GM23248 (cell line): ENCODE data around the gene APOL2. TPM values are rescaled to one million over a fixed set of nuclear protein-coding genes. Genes with fewer than 3 reads are reported as not detected.
"Not testable (repeated sequence)": the region's sequence is repeated elsewhere in the genome, so short reads cannot be mapped to it uniquely, and the experiment has no call there.

Experiments used
- DNase-seq: peaks from one replicate; pipeline ENCODE4 v3.0.0-alpha.2; 2015
- H2AFZ ChIP-seq: fragments of 200-600 bp; sonication (generic); 2 replicates; pipeline ENCODE4 v1.6.1; 2016; ENCODE audit warnings: antibody characterized with exemption
- H3F3A ChIP-seq: fragments of 200-600 bp; sonication (generic); 2 replicates; pipeline ENCODE4 v1.6.1; 2016; ENCODE audit warnings: mild to moderate bottlenecking, antibody characterized with exemption, mixed run types; ENCODE audit not compliant: insufficient read depth
- H3K27ac ChIP-seq: fragments of 200-600 bp; sonication (generic); 2 replicates; pipeline ENCODE4 v1.5.1; 2016; ENCODE audit warnings: mild to moderate bottlenecking
- H3K27me3 ChIP-seq: fragments of 200-600 bp; sonication (generic); replicated peaks from 2 replicates; pipeline ENCODE4 v1.6.1; 2016; ENCODE audit warnings: mild to moderate bottlenecking; ENCODE audit not compliant: insufficient read depth
- H3K36me3 ChIP-seq: fragments of 200-600 bp; sonication (generic); 2 replicates; pipeline ENCODE4 v1.6.1; 2016; ENCODE audit warnings: low read depth, mild to moderate bottlenecking
- H3K4me1 ChIP-seq: fragments of 200-600 bp; sonication (generic); 2 replicates; pipeline ENCODE4 v1.6.1; 2016; ENCODE audit warnings: mild to moderate bottlenecking; ENCODE audit not compliant: insufficient read depth
- H3K4me2 ChIP-seq: fragments of 200-600 bp; sonication (generic); one replicate; pipeline ENCODE4 v1.6.1; 2016; ENCODE audit warnings: mild to moderate bottlenecking; ENCODE audit not compliant: unreplicated experiment
- H3K4me3 ChIP-seq: fragments of 200-600 bp; sonication (generic); 2 replicates; pipeline ENCODE4 v1.5.1; 2016; ENCODE audit warnings: mild to moderate bottlenecking
- H3K79me2 ChIP-seq: fragments of 200-600 bp; sonication (generic); 2 replicates; pipeline ENCODE4 v1.6.1; 2016; ENCODE audit warnings: mild to moderate bottlenecking; ENCODE audit not compliant: insufficient read depth
- H3K9ac ChIP-seq: fragments of 200-600 bp; sonication (generic); 2 replicates; pipeline ENCODE4 v1.6.1; 2016; ENCODE audit warnings: mild to moderate bottlenecking
- H3K9me2 ChIP-seq: fragments of 200-600 bp; sonication (generic); 2 replicates; pipeline ENCODE4 v1.6.1; 2016; ENCODE audit warnings: mixed run types, mild to moderate bottlenecking, moderate library complexity; ENCODE audit not compliant: insufficient read depth
- H3K9me3 ChIP-seq: fragments of 200-600 bp; sonication (generic); one replicate; pipeline ENCODE4 v1.6.1; 2017; ENCODE audit warnings: low read depth
- H4K20me1 ChIP-seq: fragments of 200-600 bp; sonication (generic); 2 replicates; pipeline ENCODE4 v1.6.0; 2016; ENCODE audit not compliant: insufficient read depth
- EZH2 ChIP-seq: fragments of 200-600 bp; sonication (generic); IDR thresholded peaks from 2 replicates; pipeline ENCODE4 v1.6.1; 2018; ENCODE audit warnings: antibody characterized with exemption, mild to moderate bottlenecking; ENCODE audit not compliant: insufficient read depth, poor library complexity, severe bottlenecking
- EZH2phosphoT487 ChIP-seq: fragments of 200-600 bp; sonication (generic); IDR thresholded peaks from 2 replicates; pipeline ENCODE4 v1.6.1; 2018; ENCODE audit warnings: antibody characterized with exemption, moderate library complexity, mild to moderate bottlenecking, low read depth; ENCODE audit not compliant: insufficient read depth
- WGBS, 2 experiments: methylation state at CpG; one replicate each; pipeline ENCODE4 v1.1.6; 2015 to 2017; ENCODE audit warnings: low lambda C conversion rate in 2 of 2, low coverage in 1 of 2; ENCODE audit errors: missing lambda C conversion rate in 2 of 2; 5-methylcytosine and 5-hydroxymethylcytosine counted together
- in situ Hi-C: fragments of 300-500 bp; cut with MboI; formaldehyde crosslinking; loops from 2 replicates; pipeline ENCODE4 v1.15.0; 2020
- polyA plus RNA-seq: library from polyadenylated mRNA; unstranded; fragments of >200 nt; fragmentation: Nextera tagmentation; extraction: Ambion mirVana; gene quantifications from 2 replicates; pipeline ENCODE4 v1.2.1, GENCODE V29; 2016
- total RNA-seq: library from RNA; depleted of rRNA; stranded (reverse); fragments of >200 nt; shearing (Covaris generic); gene quantifications from 2 replicates; pipeline ENCODE4 v1.2.3, GENCODE V29; 2014

APOL2 gene
- total and polyA plus RNA-seq, 2 experiments from 2014 or later, result 28.4 to 37.7 TPM

GRCh38 chr22:36267896-36268485 lies 28.7 kb upstream of the APOL2 start:
- Histone ChIP-seq H3K4me1 (no peaks in the 10 kb centered on the region), H3K27ac (no peak overlapping the region), H4K20me1 (no peaks in the 10 kb centered on the region), H3K27me3 (no peaks in the 10 kb centered on the region), H3K79me2 (no peaks in the 10 kb centered on the region), H3K9me2 (no peaks in the 10 kb centered on the region), H3K4me3 (no peak overlapping the region), H3K9me3 (no peaks in the 10 kb centered on the region), H3F3A (no peaks in the 10 kb centered on the region), H3K36me3 (no peaks in the 10 kb centered on the region), H3K4me2 (no peak overlapping the region), H3K9ac (no peak overlapping the region), H2AFZ (no peak overlapping the region)
- in situ Hi-C loops, result no loop called here
- WGBS, 2 experiments, result 84 to 88% methylated on average over 11 of the region's 11 CpGs
- no peak for DNase-seq
- TF ChIP-seq EZH2 (no peak), EZH2phosphoT487 (no peak)

- H3K4me3 ChIP-seq, result no peak overlapping the region
- no peaks in the 10 kb centered on the region for H3K79me2 ChIP-seq
- H3K36me3 ChIP-seq, result no peaks in the 10 kb centered on the region
- H3K9me3 ChIP-seq, result no peaks in the 10 kb centered on the region
- H3K27ac ChIP-seq, result no peak overlapping the region
- H3K4me1 ChIP-seq, result no peaks in the 10 kb centered on the region
- no peak for TF ChIP-seq EZH2phosphoT487
- TF ChIP-seq EZH2, result no peak
- H3F3A ChIP-seq, result no peaks in the 10 kb centered on the region
- in situ Hi-C loops, result no loop called here
- no peaks in the 10 kb centered on the region for H3K27me3 ChIP-seq
- no peak overlapping the region for H2AFZ ChIP-seq
- no peak overlapping the region for H3K4me2 ChIP-seq
- H3K9ac ChIP-seq, result no peak overlapping the region
- H4K20me1 ChIP-seq, result no peaks in the 10 kb centered on the region
- no peak for DNase-seq
- no peaks in the 10 kb centered on the region for H3K9me2 ChIP-seq
- WGBS, 2 experiments, result 87 to 93% methylated on average over 4 of the region's 4 CpGs
Measured at GRCh38 chr22:36267058-36267457, 27.7 kb upstream of the APOL2 start.

GRCh38 chr22:36263886-36264664 lies 24.7 kb upstream of the APOL2 start:
- H3K4me2 ChIP-seq, H3K4me1 ChIP-seq, in situ Hi-C loops, H3K9me2 ChIP-seq, H3F3A ChIP-seq, H3K27me3 ChIP-seq, H3K9ac ChIP-seq, H4K20me1 ChIP-seq, H3K9me3 ChIP-seq, H3K27ac ChIP-seq, H3K4me3 ChIP-seq, H2AFZ ChIP-seq, H3K79me2 ChIP-seq, DNase-seq, H3K36me3 ChIP-seq: not testable (repeated sequence)
- 85 to 92% methylated on average over 7 of the region's 7 CpGs for WGBS, 2 experiments

GRCh38 chr22:36263216-36263673 lies 23.9 kb upstream of the APOL2 start:
- H4K20me1 ChIP-seq, H3K9me2 ChIP-seq, H3K4me3 ChIP-seq, H3K79me2 ChIP-seq, H3K9ac ChIP-seq, in situ Hi-C loops, H3F3A ChIP-seq, H2AFZ ChIP-seq, H3K9me3 ChIP-seq, H3K4me2 ChIP-seq, H3K4me1 ChIP-seq, H3K27me3 ChIP-seq, H3K36me3 ChIP-seq, H3K27ac ChIP-seq: not testable (repeated sequence)
- WGBS, 2 experiments, result 34 to 42% methylated on average over 5 of the region's 5 CpGs
- DNase-seq, result peak; percentile 43

GRCh38 chr22:36262307-36262706 lies 23.0 kb upstream of the APOL2 start:
- H4K20me1 ChIP-seq, H3K4me1 ChIP-seq, H3K4me2 ChIP-seq, H3K9me2 ChIP-seq, H3K79me2 ChIP-seq, H3K4me3 ChIP-seq, in situ Hi-C loops, H3K9ac ChIP-seq, DNase-seq, H3F3A ChIP-seq, H3K27ac ChIP-seq, H3K27me3 ChIP-seq, H2AFZ ChIP-seq, H3K36me3 ChIP-seq, H3K9me3 ChIP-seq: not testable (repeated sequence)
- WGBS, 2 experiments, result 88 to 92% methylated on average over 3 of the region's 3 CpGs

GRCh38 chr22:36261675-36262074 lies 22.3 kb upstream of the APOL2 start:
- H2AFZ ChIP-seq, H3K4me2 ChIP-seq, H3K27ac ChIP-seq, H3K4me3 ChIP-seq, H3K9me3 ChIP-seq, H4K20me1 ChIP-seq, H3K9me2 ChIP-seq, H3K9ac ChIP-seq, H3F3A ChIP-seq, H3K27me3 ChIP-seq, H3K4me1 ChIP-seq, H3K36me3 ChIP-seq, DNase-seq, in situ Hi-C loops, H3K79me2 ChIP-seq: not testable (repeated sequence)
- WGBS, 2 experiments, result 91 to 95% methylated on average over 6 of the region's 6 CpGs
